ENCODE measurements around the gene ADGRL1. TPM values are rescaled to one million over a fixed set of nuclear protein-coding genes. Genes with fewer than 3 reads are reported as not detected.

Gene ADGRL1
- total RNA-seq, 2 donors from 2014 or later: 21.0 to 31.2 TPM

GRCh38 chr19:14101003-14101545 is 104.9 kb downstream of the ADGRL1 start:
- Histone ChIP-seq H3K36me3 (peaks cover 82% of the 10 kb centered on the region), H3K4me3 (no peak overlapping the region), H3K4me1 (peaks cover 0 to 15% of the 10 kb centered on the region in 2 donors), H3K9me3 (no peaks in the 10 kb centered on the region), H3K27ac (no peak overlapping the region), H3K27me3 (no peaks in the 10 kb centered on the region)
- TF ChIP-seq, protein P1, sequence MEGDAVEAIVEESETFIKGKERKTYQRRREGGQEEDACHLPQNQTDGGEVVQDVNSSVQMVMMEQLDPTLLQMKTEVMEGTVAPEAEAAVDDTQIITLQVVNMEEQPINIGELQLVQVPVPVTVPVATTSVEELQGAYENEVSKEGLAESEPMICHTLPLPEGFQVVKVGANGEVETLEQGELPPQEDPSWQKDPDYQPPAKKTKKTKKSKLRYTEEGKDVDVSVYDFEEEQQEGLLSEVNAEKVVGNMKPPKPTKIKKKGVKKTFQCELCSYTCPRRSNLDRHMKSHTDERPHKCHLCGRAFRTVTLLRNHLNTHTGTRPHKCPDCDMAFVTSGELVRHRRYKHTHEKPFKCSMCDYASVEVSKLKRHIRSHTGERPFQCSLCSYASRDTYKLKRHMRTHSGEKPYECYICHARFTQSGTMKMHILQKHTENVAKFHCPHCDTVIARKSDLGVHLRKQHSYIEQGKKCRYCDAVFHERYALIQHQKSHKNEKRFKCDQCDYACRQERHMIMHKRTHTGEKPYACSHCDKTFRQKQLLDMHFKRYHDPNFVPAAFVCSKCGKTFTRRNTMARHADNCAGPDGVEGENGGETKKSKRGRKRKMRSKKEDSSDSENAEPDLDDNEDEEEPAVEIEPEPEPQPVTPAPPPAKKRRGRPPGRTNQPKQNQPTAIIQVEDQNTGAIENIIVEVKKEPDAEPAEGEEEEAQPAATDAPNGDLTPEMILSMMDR (IDR thresholded peaks at IDR 0.05): no peak
- DNase-seq (ENCODE audit: low spot score): no peak

Other genes with a start within 250 kb of the ADGRL1 start
- gene RFX1, start 199.8 kb downstream of the ADGRL1 start, total RNA-seq: 1 to 10 TPM; 3.2 to 5.2 TPM
- not detected for gene RLN3, start 178.0 kb downstream of the ADGRL1 start, total RNA-seq
- gene IL27RA, start 174.4 kb downstream of the ADGRL1 start, total RNA-seq: 1 to 10 TPM; 3.5 to 3.7 TPM
- under 1 TPM; 0.28 to 0.37 TPM for gene PALM3, start 144.1 kb downstream of the ADGRL1 start, total RNA-seq
- 10 to 100 TPM in 1 of 2 donors, 1 to 10 TPM in 1; 8.7 to 12.1 TPM for gene MISP3, start 133.4 kb downstream of the ADGRL1 start, total RNA-seq
- not detected for gene C19orf67, start 120.4 kb downstream of the ADGRL1 start, total RNA-seq
- gene SAMD1, start 115.4 kb downstream of the ADGRL1 start, total RNA-seq: 10 to 100 TPM; 20.2 to 38.2 TPM
- 100 to 1,000 TPM; 144 to 185 TPM for gene PRKACA, start 88.4 kb downstream of the ADGRL1 start, total RNA-seq
- 1 to 10 TPM in 1 of 2 donors, under 1 TPM in 1; 0.43 to 1.4 TPM for gene ASF1B, start 69.6 kb downstream of the ADGRL1 start, total RNA-seq
- 10 to 100 TPM; 33.9 to 37.3 TPM for gene ADGRE5, start 175.3 kb upstream of the ADGRL1 start, total RNA-seq
- gene DDX39A, start 213.2 kb upstream of the ADGRL1 start, total RNA-seq: 10 to 100 TPM; 25.5 to 29.8 TPM
- gene PKN1, start 227.1 kb upstream of the ADGRL1 start, total RNA-seq: 100 to 1,000 TPM in 1 of 2 donors, 10 to 100 TPM in 1; 87.2 to 111 TPM